WTC11 (cell line): ENCODE measurements around the gene DMD. TPM values are rescaled to one million over a fixed set of nuclear protein-coding genes. Genes with fewer than 3 reads are reported as not detected.

ENCODE experiments used
- ATAC-seq: fragments of 200-7000 bp; cut with Tn5 transposase; 2 replicates; pipeline ENCODE4 v1.10.0; 2021; ENCODE audit warnings: mild to moderate bottlenecking, moderate library complexity
- CTCF ChIA-PET: fragments of 300-600 bp; sonication (Branson Sonifier 250); formaldehyde crosslinking; loops from one replicate; lab custom pipeline; 2021; ENCODE audit warnings: antibody characterized with exemption; lab: Charles Lee
- POLR2A ChIA-PET: fragments of 350-600 bp; sonication (Branson Sonifier 250); formaldehyde crosslinking; loops from one replicate; lab custom pipeline; 2021; ENCODE audit warnings: antibody characterized with exemption; lab: Charles Lee
- DNase-seq: peaks from one replicate; pipeline ENCODE4 v3.0.0; 2021; ENCODE audit warnings: low spot score
- H3K27ac Mint-ChIP-seq: 2 replicates; pipeline ENCODE4 v1.8.0; 2021; ENCODE audit warnings: mixed read lengths
- H3K27me3 Mint-ChIP-seq: 2 replicates; pipeline ENCODE4 v1.8.0; 2021; ENCODE audit warnings: low read depth, mild to moderate bottlenecking, moderate library complexity, mixed read lengths
- H3K36me3 Mint-ChIP-seq: 2 replicates; pipeline ENCODE4 v1.8.0; 2021; ENCODE audit warnings: mixed read lengths
- H3K4me1 Mint-ChIP-seq: 2 replicates; pipeline ENCODE4 v1.8.0; 2022; ENCODE audit warnings: mixed read lengths
- H3K4me3 Mint-ChIP-seq: 2 replicates; pipeline ENCODE4 v1.8.0; 2021; ENCODE audit warnings: mild to moderate bottlenecking, moderate library complexity, mixed read lengths
- H3K9me3 Mint-ChIP-seq: 2 replicates; pipeline ENCODE4 v1.8.0; 2021; ENCODE audit warnings: mixed read lengths
- AFF4 ChIP-seq: sonication (generic); formaldehyde crosslinking; IDR thresholded peaks from 2 replicates; pipeline ENCODE4 v1.8.1; 2023; ENCODE audit warnings: mild to moderate bottlenecking, missing genetic modification reagents, borderline replicate concordance
- ATF2 ChIP-seq: sonication (generic); formaldehyde crosslinking; IDR thresholded peaks from 2 replicates; pipeline ENCODE4 v1.8.1; 2022; ENCODE audit warnings: low read depth, missing genetic modification reagents, borderline replicate concordance
- CREB1 ChIP-seq: sonication (generic); formaldehyde crosslinking; IDR thresholded peaks from 2 replicates; pipeline ENCODE4 v1.8.0; 2023; ENCODE audit warnings: mild to moderate bottlenecking, missing genetic modification reagents
- EMX1 ChIP-seq: fragments of 250-450 bp; sonication (Bioruptor Pico); IDR thresholded peaks from 2 replicates; pipeline ENCODE4 v1.8.0; 2021; ENCODE audit warnings: mild to moderate bottlenecking
- NR1H2 ChIP-seq: sonication (generic); formaldehyde crosslinking; IDR thresholded peaks from 2 replicates; pipeline ENCODE4 v1.9.0; 2021; ENCODE audit warnings: mild to moderate bottlenecking, moderate library complexity, missing genetic modification reagents
- SOX15 ChIP-seq: fragments of 250-450 bp; sonication (Bioruptor Pico); IDR thresholded peaks from 2 replicates; pipeline ENCODE4 v1.9.0; 2021; ENCODE audit warnings: mild to moderate bottlenecking
- SP1 ChIP-seq: sonication (generic); formaldehyde crosslinking; conservative IDR thresholded peaks from 2 replicates; pipeline ENCODE4 v1.8.1; 2022; ENCODE audit warnings: missing genetic modification reagents
- TP53 ChIP-seq: sonication (generic); formaldehyde crosslinking; IDR thresholded peaks from 2 replicates; pipeline ENCODE4 v1.8.1; 2023; ENCODE audit warnings: mild to moderate bottlenecking, missing genetic modification reagents
- ZBTB21 ChIP-seq: sonication (generic); formaldehyde crosslinking; IDR thresholded peaks from 2 replicates; pipeline ENCODE4 v1.8.1; 2023; ENCODE audit warnings: mild to moderate bottlenecking, missing genetic modification reagents, borderline replicate concordance
- ZNF138 ChIP-seq: sonication (generic); formaldehyde crosslinking; conservative IDR thresholded peaks from 2 replicates; pipeline ENCODE4 v1.8.1; 2022; ENCODE audit warnings: mild to moderate bottlenecking, moderate library complexity, missing genetic modification reagents
- ZNF423 ChIP-seq: fragments of 250-450 bp; sonication (Bioruptor Pico); IDR thresholded peaks from 2 replicates; pipeline ENCODE4 v2.1.2; 2022; ENCODE audit warnings: mild to moderate bottlenecking, moderate library complexity
- total RNA-seq: library from RNA; stranded (reverse); gene quantifications from 3 replicates; pipeline ENCODE4 v1.2.3, GENCODE V29; 2021
- TF ChIP-seq, protein P1 (sequence below): fragments of 250-450 bp; sonication (Bioruptor Pico); IDR thresholded peaks from 2 replicates; pipeline ENCODE4 v1.9.0; 2021; ENCODE audit warnings: mild to moderate bottlenecking, borderline replicate concordance
- TF ChIP-seq, protein P2 (sequence below): sonication (generic); formaldehyde crosslinking; IDR thresholded peaks from 2 replicates; pipeline ENCODE4 v1.8.0; 2023; ENCODE audit warnings: missing genetic modification reagents
- TF ChIP-seq, protein P3 (sequence below): sonication (generic); formaldehyde crosslinking; IDR thresholded peaks from 2 replicates; pipeline ENCODE4 v1.8.1; 2023; ENCODE audit warnings: mild to moderate bottlenecking, missing genetic modification reagents
- TF ChIP-seq, protein P4 (sequence below): sonication (generic); formaldehyde crosslinking; IDR thresholded peaks from 2 replicates; pipeline ENCODE4 v1.8.1; 2023; ENCODE audit warnings: mild to moderate bottlenecking, missing genetic modification reagents, moderate library complexity
- TF ChIP-seq, protein P5 (sequence below): sonication (generic); formaldehyde crosslinking; IDR thresholded peaks from 2 replicates; pipeline ENCODE4 v1.8.0; 2023; ENCODE audit warnings: mild to moderate bottlenecking, missing genetic modification reagents

Gene DMD
- total RNA-seq, 1 experiment from 2014 or later: 9.1 TPM

DNA sequence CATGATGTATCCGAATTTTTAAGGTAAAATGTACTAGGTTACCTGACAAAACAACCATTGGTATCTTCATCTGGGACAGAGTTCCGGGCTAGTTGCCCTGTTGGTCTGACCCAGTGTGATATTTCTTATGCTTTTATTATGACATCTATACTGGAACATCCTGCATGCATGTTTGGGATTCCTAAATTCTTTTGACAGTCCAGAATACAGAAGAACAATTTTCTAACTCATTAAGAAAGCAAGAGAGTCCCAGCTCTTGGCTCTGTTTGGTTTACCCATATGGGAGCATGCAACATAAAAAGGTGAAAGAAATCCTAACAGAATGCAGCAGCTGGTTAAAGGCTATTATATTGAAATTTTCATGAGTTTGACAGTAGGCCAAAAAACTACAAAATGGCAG lies 1891.8 kb downstream of the DMD start (continued):
- TF ChIP-seq, protein P1, sequence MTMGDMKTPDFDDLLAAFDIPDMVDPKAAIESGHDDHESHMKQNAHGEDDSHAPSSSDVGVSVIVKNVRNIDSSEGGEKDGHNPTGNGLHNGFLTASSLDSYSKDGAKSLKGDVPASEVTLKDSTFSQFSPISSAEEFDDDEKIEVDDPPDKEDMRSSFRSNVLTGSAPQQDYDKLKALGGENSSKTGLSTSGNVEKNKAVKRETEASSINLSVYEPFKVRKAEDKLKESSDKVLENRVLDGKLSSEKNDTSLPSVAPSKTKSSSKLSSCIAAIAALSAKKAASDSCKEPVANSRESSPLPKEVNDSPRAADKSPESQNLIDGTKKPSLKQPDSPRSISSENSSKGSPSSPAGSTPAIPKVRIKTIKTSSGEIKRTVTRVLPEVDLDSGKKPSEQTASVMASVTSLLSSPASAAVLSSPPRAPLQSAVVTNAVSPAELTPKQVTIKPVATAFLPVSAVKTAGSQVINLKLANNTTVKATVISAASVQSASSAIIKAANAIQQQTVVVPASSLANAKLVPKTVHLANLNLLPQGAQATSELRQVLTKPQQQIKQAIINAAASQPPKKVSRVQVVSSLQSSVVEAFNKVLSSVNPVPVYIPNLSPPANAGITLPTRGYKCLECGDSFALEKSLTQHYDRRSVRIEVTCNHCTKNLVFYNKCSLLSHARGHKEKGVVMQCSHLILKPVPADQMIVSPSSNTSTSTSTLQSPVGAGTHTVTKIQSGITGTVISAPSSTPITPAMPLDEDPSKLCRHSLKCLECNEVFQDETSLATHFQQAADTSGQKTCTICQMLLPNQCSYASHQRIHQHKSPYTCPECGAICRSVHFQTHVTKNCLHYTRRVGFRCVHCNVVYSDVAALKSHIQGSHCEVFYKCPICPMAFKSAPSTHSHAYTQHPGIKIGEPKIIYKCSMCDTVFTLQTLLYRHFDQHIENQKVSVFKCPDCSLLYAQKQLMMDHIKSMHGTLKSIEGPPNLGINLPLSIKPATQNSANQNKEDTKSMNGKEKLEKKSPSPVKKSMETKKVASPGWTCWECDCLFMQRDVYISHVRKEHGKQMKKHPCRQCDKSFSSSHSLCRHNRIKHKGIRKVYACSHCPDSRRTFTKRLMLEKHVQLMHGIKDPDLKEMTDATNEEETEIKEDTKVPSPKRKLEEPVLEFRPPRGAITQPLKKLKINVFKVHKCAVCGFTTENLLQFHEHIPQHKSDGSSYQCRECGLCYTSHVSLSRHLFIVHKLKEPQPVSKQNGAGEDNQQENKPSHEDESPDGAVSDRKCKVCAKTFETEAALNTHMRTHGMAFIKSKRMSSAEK: no peak
- TF ChIP-seq, protein P2, sequence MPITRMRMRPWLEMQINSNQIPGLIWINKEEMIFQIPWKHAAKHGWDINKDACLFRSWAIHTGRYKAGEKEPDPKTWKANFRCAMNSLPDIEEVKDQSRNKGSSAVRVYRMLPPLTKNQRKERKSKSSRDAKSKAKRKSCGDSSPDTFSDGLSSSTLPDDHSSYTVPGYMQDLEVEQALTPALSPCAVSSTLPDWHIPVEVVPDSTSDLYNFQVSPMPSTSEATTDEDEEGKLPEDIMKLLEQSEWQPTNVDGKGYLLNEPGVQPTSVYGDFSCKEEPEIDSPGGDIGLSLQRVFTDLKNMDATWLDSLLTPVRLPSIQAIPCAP: no peak
- TF ChIP-seq, protein P3, sequence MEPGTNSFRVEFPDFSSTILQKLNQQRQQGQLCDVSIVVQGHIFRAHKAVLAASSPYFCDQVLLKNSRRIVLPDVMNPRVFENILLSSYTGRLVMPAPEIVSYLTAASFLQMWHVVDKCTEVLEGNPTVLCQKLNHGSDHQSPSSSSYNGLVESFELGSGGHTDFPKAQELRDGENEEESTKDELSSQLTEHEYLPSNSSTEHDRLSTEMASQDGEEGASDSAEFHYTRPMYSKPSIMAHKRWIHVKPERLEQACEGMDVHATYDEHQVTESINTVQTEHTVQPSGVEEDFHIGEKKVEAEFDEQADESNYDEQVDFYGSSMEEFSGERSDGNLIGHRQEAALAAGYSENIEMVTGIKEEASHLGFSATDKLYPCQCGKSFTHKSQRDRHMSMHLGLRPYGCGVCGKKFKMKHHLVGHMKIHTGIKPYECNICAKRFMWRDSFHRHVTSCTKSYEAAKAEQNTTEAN (CRISPR knock-in tag): no peak
- no peak for TF ChIP-seq EMX1 (CRISPR knock-in tag)
- no peak for TF ChIP-seq ZBTB21 (CRISPR knock-in tag)
- TF ChIP-seq, protein P4, sequence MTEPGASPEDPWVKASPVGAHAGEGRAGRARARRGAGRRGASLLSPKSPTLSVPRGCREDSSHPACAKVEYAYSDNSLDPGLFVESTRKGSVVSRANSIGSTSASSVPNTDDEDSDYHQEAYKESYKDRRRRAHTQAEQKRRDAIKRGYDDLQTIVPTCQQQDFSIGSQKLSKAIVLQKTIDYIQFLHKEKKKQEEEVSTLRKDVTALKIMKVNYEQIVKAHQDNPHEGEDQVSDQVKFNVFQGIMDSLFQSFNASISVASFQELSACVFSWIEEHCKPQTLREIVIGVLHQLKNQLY: no peak
- TF ChIP-seq NR1H2 (CRISPR knock-in tag): no peak
- TF ChIP-seq AFF4 (CRISPR knock-in tag): no peak

GRCh38 chrX:31318866-31319265 lies 1892.5 kb downstream of the DMD start:
- H3K4me3 Mint-ChIP-seq: no peak overlapping the region
- no peaks in the 10 kb centered on the region for H3K27me3 Mint-ChIP-seq
- H3K4me1 Mint-ChIP-seq: peaks cover 27% of the 10 kb centered on the region
- ATAC-seq: no peak
- DNase-seq: no peak
- TF ChIP-seq ZNF138: no peak
- TF ChIP-seq ZNF423 (CRISPR knock-in tag): no peak
- TF ChIP-seq, protein P5, sequence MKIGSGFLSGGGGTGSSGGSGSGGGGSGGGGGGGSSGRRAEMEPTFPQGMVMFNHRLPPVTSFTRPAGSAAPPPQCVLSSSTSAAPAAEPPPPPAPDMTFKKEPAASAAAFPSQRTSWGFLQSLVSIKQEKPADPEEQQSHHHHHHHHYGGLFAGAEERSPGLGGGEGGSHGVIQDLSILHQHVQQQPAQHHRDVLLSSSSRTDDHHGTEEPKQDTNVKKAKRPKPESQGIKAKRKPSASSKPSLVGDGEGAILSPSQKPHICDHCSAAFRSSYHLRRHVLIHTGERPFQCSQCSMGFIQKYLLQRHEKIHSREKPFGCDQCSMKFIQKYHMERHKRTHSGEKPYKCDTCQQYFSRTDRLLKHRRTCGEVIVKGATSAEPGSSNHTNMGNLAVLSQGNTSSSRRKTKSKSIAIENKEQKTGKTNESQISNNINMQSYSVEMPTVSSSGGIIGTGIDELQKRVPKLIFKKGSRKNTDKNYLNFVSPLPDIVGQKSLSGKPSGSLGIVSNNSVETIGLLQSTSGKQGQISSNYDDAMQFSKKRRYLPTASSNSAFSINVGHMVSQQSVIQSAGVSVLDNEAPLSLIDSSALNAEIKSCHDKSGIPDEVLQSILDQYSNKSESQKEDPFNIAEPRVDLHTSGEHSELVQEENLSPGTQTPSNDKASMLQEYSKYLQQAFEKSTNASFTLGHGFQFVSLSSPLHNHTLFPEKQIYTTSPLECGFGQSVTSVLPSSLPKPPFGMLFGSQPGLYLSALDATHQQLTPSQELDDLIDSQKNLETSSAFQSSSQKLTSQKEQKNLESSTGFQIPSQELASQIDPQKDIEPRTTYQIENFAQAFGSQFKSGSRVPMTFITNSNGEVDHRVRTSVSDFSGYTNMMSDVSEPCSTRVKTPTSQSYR: no peak
- no peak for TF ChIP-seq CREB1 (CRISPR knock-in tag)
- no peak for TF ChIP-seq SOX15 (CRISPR knock-in tag)
- TF ChIP-seq, protein P2: no peak
- TF ChIP-seq TP53 (CRISPR knock-in tag): no peak
- TF ChIP-seq ATF2 (CRISPR knock-in tag): no peak
- TF ChIP-seq SP1 (CRISPR knock-in tag): no peak
- H3K27ac Mint-ChIP-seq: no peak overlapping the region
- H3K36me3 Mint-ChIP-seq: no peaks in the 10 kb centered on the region
- no peaks in the 10 kb centered on the region for H3K9me3 Mint-ChIP-seq
- POLR2A ChIA-PET: no interaction called here
- CTCF ChIA-PET: no interaction called here
